Mesenchymal stem cell (in vitro differentiated cells and primary cell): Measurements from ENCODE around the gene PSMA6.
A peak's percentile ranks its signal among the peaks of the same experiment; 100 is the strongest.

Source experiments
- DNase-seq: peaks from one replicate; pipeline ENCODE4 v3.0.0-alpha.2; 2013
- H2AFZ ChIP-seq: one replicate; pipeline ENCODE4 v1.6.1; 2013; ENCODE audit warnings: low read depth, mild to moderate bottlenecking, control low read depth, inconsistent platforms, low read length, moderate library complexity
- H2AK5ac ChIP-seq: 2 replicates; pipeline ENCODE4 v1.6.1; 2013; ENCODE audit warnings: low read length, moderate library complexity, mild to moderate bottlenecking, inconsistent platforms; ENCODE audit not compliant: severe bottlenecking
- H2BK120ac ChIP-seq: one replicate; pipeline ENCODE4 v1.6.1; 2013; ENCODE audit warnings: low read depth, mild to moderate bottlenecking, inconsistent platforms, low read length, moderate library complexity
- H2BK12ac ChIP-seq, 2 experiments: one replicate each; pipeline ENCODE4 v1.6.1; 2013; ENCODE audit warnings: inconsistent platforms in 2 of 2, low read length in 2 of 2, mild to moderate bottlenecking in 2 of 2, moderate library complexity in 2 of 2, control low read depth in 1 of 2
- H2BK15ac ChIP-seq: one replicate; pipeline ENCODE4 v1.6.1; 2013; ENCODE audit warnings: mild to moderate bottlenecking, low read depth, inconsistent platforms; ENCODE audit not compliant: poor library complexity, severe bottlenecking
- H2BK5ac ChIP-seq: 2 replicates; pipeline ENCODE4 v1.6.1; 2013; ENCODE audit warnings: low read depth, mild to moderate bottlenecking, low read length, control low read depth, inconsistent platforms; ENCODE audit not compliant: poor library complexity, severe bottlenecking
- H3K14ac ChIP-seq, 2 experiments: one replicate each; pipeline ENCODE4 v1.6.1; 2013; ENCODE audit warnings: inconsistent platforms in 2 of 2, low read length in 2 of 2, control low read depth in 1 of 2, mild to moderate bottlenecking in 1 of 2, moderate library complexity in 1 of 2
- H3K18ac ChIP-seq, 2 experiments: one replicate each; pipeline ENCODE4 v1.6.1; 2013; ENCODE audit warnings: inconsistent platforms in 2 of 2, low read length in 2 of 2, control low read depth in 1 of 2, low read depth in 1 of 2, mild to moderate bottlenecking in 1 of 2
- H3K23ac ChIP-seq, 2 experiments: one replicate each; pipeline ENCODE4 v1.6.1; 2013; ENCODE audit warnings: inconsistent platforms in 2 of 2, low read length in 2 of 2, mild to moderate bottlenecking in 2 of 2, moderate library complexity in 2 of 2, control low read depth in 1 of 2
- H3K27ac ChIP-seq: 2 replicates; pipeline ENCODE4 v1.5.1; 2013; ENCODE audit warnings: mild to moderate bottlenecking, moderate library complexity, low read length, control low read depth, inconsistent platforms; ENCODE audit not compliant: poor library complexity, severe bottlenecking
- H3K27me3 ChIP-seq, 2 experiments: 2 replicates each; pipeline versions ENCODE4 v1.6.1 to v1.7.0; 2013; ENCODE audit warnings: low read length in 2 of 2, mild to moderate bottlenecking in 2 of 2, moderate library complexity in 2 of 2, control low read depth in 1 of 2, inconsistent platforms in 1 of 2; ENCODE audit not compliant: control insufficient read depth in 1 of 2, insufficient read depth in 1 of 2
- H3K36me3 ChIP-seq, 2 experiments: 2 replicates each; pipeline versions ENCODE4 v1.6.1 to v1.7.0; 2013; ENCODE audit warnings: low read length in 2 of 2, control low read depth in 1 of 2, inconsistent platforms in 1 of 2, low read depth in 1 of 2, mild to moderate bottlenecking in 1 of 2; ENCODE audit not compliant: insufficient read depth in 2 of 2, control insufficient read depth in 1 of 2
- H3K4ac ChIP-seq, 2 experiments: one replicate each; pipeline ENCODE4 v1.6.1; 2013; ENCODE audit warnings: inconsistent platforms in 2 of 2, low read length in 2 of 2, mild to moderate bottlenecking in 2 of 2, moderate library complexity in 2 of 2, control low read depth in 1 of 2, low read depth in 1 of 2
- H3K4me1 ChIP-seq: 2 replicates; pipeline ENCODE4 v1.6.1; 2013; ENCODE audit warnings: low read depth, low read length, control low read depth; ENCODE audit not compliant: control insufficient read depth, insufficient read depth
- H3K4me2 ChIP-seq: 2 replicates; pipeline ENCODE4 v1.6.1; 2013; ENCODE audit warnings: low read length, mild to moderate bottlenecking, inconsistent platforms; ENCODE audit not compliant: poor library complexity, severe bottlenecking
- H3K4me3 ChIP-seq, 2 experiments: 2 replicates each; pipeline versions ENCODE4 v1.5.1 to v1.7.0; 2013; ENCODE audit warnings: low read length in 2 of 2, mild to moderate bottlenecking in 2 of 2, control low read depth in 1 of 2, low read depth in 1 of 2; ENCODE audit not compliant: insufficient read depth in 1 of 2
- H3K79me1 ChIP-seq: replicated peaks from 2 replicates; pipeline ENCODE4 v1.6.1; 2013; ENCODE audit warnings: mild to moderate bottlenecking, control low read depth, low read length, inconsistent platforms; ENCODE audit not compliant: poor library complexity, severe bottlenecking
- H3K9ac ChIP-seq: 2 replicates; pipeline ENCODE4 v1.7.0; 2013; ENCODE audit warnings: mild to moderate bottlenecking, low read length, moderate library complexity
- H3K9me3 ChIP-seq: 2 replicates; pipeline ENCODE4 v1.7.0; 2013; ENCODE audit warnings: mild to moderate bottlenecking, low read length; ENCODE audit not compliant: control insufficient read depth
- H4K8ac ChIP-seq: one replicate; pipeline ENCODE4 v1.6.1; 2013; ENCODE audit warnings: inconsistent platforms, mild to moderate bottlenecking, low read length, moderate library complexity
- H4K91ac ChIP-seq: one replicate; pipeline ENCODE4 v1.6.1; 2013; ENCODE audit warnings: mild to moderate bottlenecking, low read length, inconsistent platforms
- WGBS: methylation state at CpG from one replicate; pipeline ENCODE4 v1.1.7; 2013; ENCODE audit warnings: mixed read lengths; 5-methylcytosine and 5-hydroxymethylcytosine counted together

PSMA6 gene

DNA sequence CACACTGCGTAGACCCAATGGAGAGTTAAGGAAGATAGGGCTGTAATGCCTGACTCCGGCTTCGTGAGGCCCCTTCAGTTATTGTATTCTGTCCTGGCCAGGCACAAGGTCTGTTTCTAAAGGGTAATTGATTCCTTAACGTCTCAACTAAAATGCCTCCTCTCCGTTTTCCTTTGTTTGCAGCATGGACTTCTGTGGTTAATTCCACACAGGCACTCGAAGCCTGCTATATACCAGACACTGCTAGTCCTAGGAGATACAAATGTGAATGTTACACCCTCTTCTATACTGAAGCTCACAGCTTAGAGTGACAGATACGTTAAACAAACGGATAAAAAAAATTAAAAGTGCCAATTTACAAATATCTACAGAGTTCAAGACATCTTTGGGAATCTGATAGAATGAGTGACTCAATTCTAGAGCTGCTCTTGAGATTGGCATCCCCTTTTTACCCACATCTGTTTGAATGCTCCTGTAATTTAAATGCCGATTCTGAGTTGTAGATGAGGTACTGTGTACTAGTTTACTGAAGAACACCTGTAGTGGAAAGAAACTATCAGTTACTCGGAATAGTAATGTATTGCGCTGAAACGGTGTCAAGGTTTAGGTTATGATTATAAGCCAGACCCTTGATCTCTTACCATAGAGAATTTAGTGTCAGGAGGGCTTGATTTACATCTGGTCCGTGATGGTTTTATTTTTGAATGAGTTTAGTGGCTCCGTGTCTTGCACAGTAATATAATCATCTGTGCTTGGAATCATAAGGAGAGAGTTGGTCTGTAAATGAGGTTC, 784 bp downstream of the PSMA6 start:
- peak overlapping the region in 1 of 2 experiments; percentile 96 for H3K14ac ChIP-seq

DNA sequence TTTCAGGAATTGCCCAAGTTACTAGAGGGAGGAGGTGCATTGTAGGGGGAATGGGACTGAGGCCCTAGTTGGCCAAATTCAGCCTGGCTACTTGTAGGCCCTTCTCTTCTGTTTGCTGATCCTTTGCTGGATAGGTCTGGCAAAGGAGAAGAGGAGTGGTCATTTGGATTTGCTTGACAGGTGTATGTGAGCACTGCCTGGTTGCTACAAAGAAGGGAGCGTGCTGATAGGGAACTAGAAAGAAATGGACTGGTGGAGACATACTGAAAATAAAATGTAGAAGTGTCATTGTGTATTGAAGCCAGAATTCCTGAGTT, 3.6 kb downstream of the PSMA6 start:
- no peak overlapping the region for H3K14ac ChIP-seq
- H3K4me1 ChIP-seq = peaks cover 10% of the 10 kb centered on the region
- H3K23ac ChIP-seq = no peak overlapping the region
- no peak overlapping the region for H4K91ac ChIP-seq
- H3K27ac ChIP-seq = no peak overlapping the region
- H3K4ac ChIP-seq = no peak overlapping the region
- H3K4me3 ChIP-seq = no peak overlapping the region
- no peak overlapping the region for H2BK15ac ChIP-seq
- H2AFZ ChIP-seq = no peak overlapping the region
- H3K9me3 ChIP-seq = no peaks in the 10 kb centered on the region
- no peak overlapping the region for H3K4me2 ChIP-seq
- no peaks in the 10 kb centered on the region for H3K27me3 ChIP-seq
- peaks cover 3 to 12% of the 10 kb centered on the region in 2 experiments for H3K36me3 ChIP-seq
- no peak overlapping the region for H4K8ac ChIP-seq
- no peak overlapping the region for H3K18ac ChIP-seq
- H3K9ac ChIP-seq = no peak overlapping the region
- no peak overlapping the region for H2AK5ac ChIP-seq
- WGBS = 100% methylated on average over 1 of the region's 1 CpG
- H2BK5ac ChIP-seq = peak overlapping the region; percentile 57
- DNase-seq = no peak
- no peak overlapping the region for H2BK12ac ChIP-seq
- no peaks in the 10 kb centered on the region for H3K79me1 ChIP-seq
- H2BK120ac ChIP-seq = no peak overlapping the region

More for the DNA sequence above, 784 bp downstream of the PSMA6 start:
- peak overlapping the region; percentile 80 to 89 for H3K18ac ChIP-seq
- peak overlapping the region; percentile 54 for H2BK120ac ChIP-seq
- peak overlapping the region; percentile 86 for H2AFZ ChIP-seq
- peaks cover 3 to 12% of the 10 kb centered on the region in 2 experiments for H3K36me3 ChIP-seq
- H3K9me3 ChIP-seq = no peaks in the 10 kb centered on the region
- H3K4ac ChIP-seq = peak overlapping the region; percentile 94 to 97
- H3K27ac ChIP-seq = peak overlapping the region; percentile 93
- DNase-seq = no peak
- H3K4me1 ChIP-seq = peaks cover 10% of the 10 kb centered on the region
- peak overlapping the region; percentile 97 for H4K8ac ChIP-seq
- H3K9ac ChIP-seq = peak overlapping the region; percentile 97
- H3K4me2 ChIP-seq = peak overlapping the region; percentile 84
- H2BK5ac ChIP-seq = no peak overlapping the region
- peak overlapping the region in 1 of 2 experiments; percentile 34 for H3K23ac ChIP-seq
- H3K27me3 ChIP-seq = no peaks in the 10 kb centered on the region
- H4K91ac ChIP-seq = no peak overlapping the region
- H2AK5ac ChIP-seq = no peak overlapping the region
- peak overlapping the region in 1 of 2 experiments; percentile 66 for H2BK12ac ChIP-seq
- no peak overlapping the region for H2BK15ac ChIP-seq
- WGBS = 31% methylated on average over 12 of the region's 14 CpGs
- H3K4me3 ChIP-seq = peak overlapping the region; percentile 90 to 93
- no peaks in the 10 kb centered on the region for H3K79me1 ChIP-seq

- H3K4ac ChIP-seq = no peak overlapping the region
- no peak overlapping the region for H2AK5ac ChIP-seq
- H4K91ac ChIP-seq = no peak overlapping the region
- no peak overlapping the region for H2BK120ac ChIP-seq
- H3K79me1 ChIP-seq = no peaks in the 10 kb centered on the region
- no peak overlapping the region for H4K8ac ChIP-seq
- H3K4me2 ChIP-seq = no peak overlapping the region
- no peak overlapping the region for H3K27ac ChIP-seq
- no peak overlapping the region for H3K14ac ChIP-seq
- no peak overlapping the region for H2BK12ac ChIP-seq
- H3K36me3 ChIP-seq = peaks cover 3 to 12% of the 10 kb centered on the region in 2 experiments
- no peak overlapping the region for H3K18ac ChIP-seq
- H3K27me3 ChIP-seq = no peaks in the 10 kb centered on the region
- no peaks in the 10 kb centered on the region for H3K9me3 ChIP-seq
- peak overlapping the region; percentile 21 for H3K9ac ChIP-seq
- H3K4me3 ChIP-seq = no peak overlapping the region
- H2BK15ac ChIP-seq = no peak overlapping the region
- H2BK5ac ChIP-seq = no peak overlapping the region
- no peak overlapping the region for H2AFZ ChIP-seq
- no peak overlapping the region for H3K23ac ChIP-seq
- 79% methylated on average over 2 of the region's 3 CpGs for WGBS
- DNase-seq = no peak
- peaks cover 7% of the 10 kb centered on the region for H3K4me1 ChIP-seq
These were observed 4.4 kb downstream of the PSMA6 start for GRCh38 chr14:35296545-35296944.

GRCh38 chr14:35297706-35298105, 5.5 kb downstream of the PSMA6 start:
- no peak overlapping the region for H3K27ac ChIP-seq
- H2BK120ac ChIP-seq = no peak overlapping the region
- H3K4me1 ChIP-seq = peaks cover 7% of the 10 kb centered on the region
- no peak for DNase-seq
- no peak overlapping the region for H2BK12ac ChIP-seq
- H3K79me1 ChIP-seq = no peaks in the 10 kb centered on the region
- H3K23ac ChIP-seq = no peak overlapping the region
- no peak overlapping the region for H4K91ac ChIP-seq
- H4K8ac ChIP-seq = no peak overlapping the region
- no peak overlapping the region for H3K14ac ChIP-seq
- no peak overlapping the region for H3K4ac ChIP-seq
- H2AFZ ChIP-seq = no peak overlapping the region
- H2BK5ac ChIP-seq = no peak overlapping the region
- H3K9me3 ChIP-seq = no peaks in the 10 kb centered on the region
- no peak overlapping the region for H3K4me2 ChIP-seq
- H3K27me3 ChIP-seq = no peaks in the 10 kb centered on the region
- H2BK15ac ChIP-seq = no peak overlapping the region
- 98% methylated on average over 3 of the region's 3 CpGs for WGBS
- H3K36me3 ChIP-seq = peaks cover 3 to 12% of the 10 kb centered on the region in 2 experiments
- H3K4me3 ChIP-seq = no peak overlapping the region
- H2AK5ac ChIP-seq = no peak overlapping the region
- H3K9ac ChIP-seq = no peak overlapping the region
- no peak overlapping the region for H3K18ac ChIP-seq
